ENCODE measurements around the gene WWOX.

The WWOX gene

DNA sequence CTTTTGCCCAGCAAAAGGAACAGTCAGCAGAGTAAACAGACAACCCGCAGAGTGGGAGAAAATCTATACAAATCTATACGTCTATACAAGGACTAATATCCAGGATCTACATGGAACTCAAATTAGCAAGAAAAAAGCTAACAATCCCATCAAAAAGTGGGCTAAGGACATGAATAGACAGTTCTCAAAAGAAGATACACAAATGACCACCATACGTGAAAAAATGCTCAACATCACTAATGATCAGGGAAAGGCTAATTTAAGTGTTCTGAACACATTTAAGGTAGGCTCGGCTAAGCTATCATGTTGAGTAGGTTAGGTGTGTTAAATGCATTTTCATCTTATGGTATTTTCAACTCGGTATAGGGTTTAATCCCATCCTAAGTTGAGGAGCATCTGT is 598.0 kb downstream of the WWOX start:
- FAIRE-seq (no peak), DNase-seq (ENCODE audit: insufficient read length, low spot score) (no peak)
- no peak for TF ChIP-seq TAF1 (IDR thresholded peaks at IDR 0.05; ENCODE audit: low read depth, low read length)
- TF ChIP-seq POLR2AphosphoS5 (IDR thresholded peaks at IDR 0.05; ENCODE audit: low read depth, low read length), result no peak
- no peak for TF ChIP-seq PAX5 (IDR thresholded peaks at IDR 0.05; ENCODE audit: insufficient read depth, low read length, severe bottlenecking)
- no peak for TF ChIP-seq POU2F2 (IDR thresholded peaks at IDR 0.05; ENCODE audit: low read depth, low read length)
- TF ChIP-seq SPI1 (IDR thresholded peaks at IDR 0.05; ENCODE audit: low read depth, low read length), result no peak
- TF ChIP-seq POLR2A (IDR thresholded peaks at IDR 0.05; ENCODE audit: low read depth, low read length), result no peak

GRCh38 chr16:78703936-78704335 is 604.5 kb downstream of the WWOX start:
- DNase-seq (ENCODE audit: insufficient read length, low spot score) (no peak), FAIRE-seq (no peak)
- TF ChIP-seq PAX5 (IDR thresholded peaks at IDR 0.05; ENCODE audit: insufficient read depth, low read length, severe bottlenecking) (no peak), POLR2A (IDR thresholded peaks at IDR 0.05; ENCODE audit: low read depth, low read length) (no peak)

GRCh38 chr16:78704416-78704815 is 605.0 kb downstream of the WWOX start:
- TF ChIP-seq SPI1 (IDR thresholded peaks at IDR 0.05; ENCODE audit: low read depth, low read length) (no peak), TAF1 (IDR thresholded peaks at IDR 0.05; ENCODE audit: low read depth, low read length) (no peak), PAX5 (IDR thresholded peaks at IDR 0.05; ENCODE audit: insufficient read depth, low read length, severe bottlenecking) (no peak), POU2F2 (IDR thresholded peaks at IDR 0.05; ENCODE audit: low read depth, low read length) (no peak), POLR2AphosphoS5 (IDR thresholded peaks at IDR 0.05; ENCODE audit: low read depth, low read length) (no peak), POLR2A (IDR thresholded peaks at IDR 0.05; ENCODE audit: low read depth, low read length) (no peak)
- FAIRE-seq, result no peak
- DNase-seq (ENCODE audit: insufficient read length, low spot score), result no peak

DNA sequence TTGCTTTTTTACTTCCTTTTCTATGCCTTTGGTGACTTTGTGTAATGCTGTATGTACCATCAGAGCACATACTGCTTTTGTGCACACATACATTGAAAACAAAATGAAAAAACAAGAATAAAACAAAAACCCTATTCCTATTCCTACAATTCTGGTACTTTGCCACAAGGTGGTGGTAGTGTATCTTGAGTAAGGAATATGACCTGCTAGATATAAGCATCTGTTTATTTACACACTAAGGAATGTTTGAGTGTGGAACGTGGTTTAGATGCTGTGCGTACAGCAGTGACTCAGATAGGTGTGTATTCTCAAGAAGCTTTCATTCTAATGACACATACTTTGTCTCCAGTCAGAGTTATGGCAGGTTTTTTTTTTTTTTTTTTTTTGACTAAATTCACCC is 606.2 kb downstream of the WWOX start:
- TF ChIP-seq POLR2A (IDR thresholded peaks at IDR 0.05; ENCODE audit: low read depth, low read length), result no peak
- no peak for TF ChIP-seq PAX5 (IDR thresholded peaks at IDR 0.05; ENCODE audit: insufficient read depth, low read length, severe bottlenecking)
- no peak for TF ChIP-seq SPI1 (IDR thresholded peaks at IDR 0.05; ENCODE audit: low read depth, low read length)
- TF ChIP-seq POLR2AphosphoS5 (IDR thresholded peaks at IDR 0.05; ENCODE audit: low read depth, low read length), result no peak
- no peak for TF ChIP-seq TAF1 (IDR thresholded peaks at IDR 0.05; ENCODE audit: low read depth, low read length)
- TF ChIP-seq POU2F2 (IDR thresholded peaks at IDR 0.05; ENCODE audit: low read depth, low read length), result no peak
- FAIRE-seq (peak; percentile 72), DNase-seq (ENCODE audit: insufficient read length, low spot score) (no peak)

GRCh38 chr16:78706637-78707036 is 607.2 kb downstream of the WWOX start:
- FAIRE-seq (no peak), DNase-seq (ENCODE audit: insufficient read length, low spot score) (no peak)
- TF ChIP-seq TAF1 (IDR thresholded peaks at IDR 0.05; ENCODE audit: low read depth, low read length) (no peak), SPI1 (IDR thresholded peaks at IDR 0.05; ENCODE audit: low read depth, low read length) (no peak), POLR2AphosphoS5 (IDR thresholded peaks at IDR 0.05; ENCODE audit: low read depth, low read length) (no peak), PAX5 (IDR thresholded peaks at IDR 0.05; ENCODE audit: insufficient read depth, low read length, severe bottlenecking) (no peak), POLR2A (IDR thresholded peaks at IDR 0.05; ENCODE audit: low read depth, low read length) (no peak), POU2F2 (IDR thresholded peaks at IDR 0.05; ENCODE audit: low read depth, low read length) (no peak)

- FAIRE-seq, result no peak
- no peak for DNase-seq (ENCODE audit: insufficient read length, low spot score)
- TF ChIP-seq PAX5 (IDR thresholded peaks at IDR 0.05; ENCODE audit: insufficient read depth, low read length, severe bottlenecking) (no peak), POU2F2 (IDR thresholded peaks at IDR 0.05; ENCODE audit: low read depth, low read length) (no peak), TAF1 (IDR thresholded peaks at IDR 0.05; ENCODE audit: low read depth, low read length) (no peak), POLR2A (IDR thresholded peaks at IDR 0.05; ENCODE audit: low read depth, low read length) (no peak), POLR2AphosphoS5 (IDR thresholded peaks at IDR 0.05; ENCODE audit: low read depth, low read length) (no peak), SPI1 (IDR thresholded peaks at IDR 0.05; ENCODE audit: low read depth, low read length) (no peak)
Measured at GRCh38 chr16:78709137-78709884, 609.9 kb downstream of the WWOX start.

DNA sequence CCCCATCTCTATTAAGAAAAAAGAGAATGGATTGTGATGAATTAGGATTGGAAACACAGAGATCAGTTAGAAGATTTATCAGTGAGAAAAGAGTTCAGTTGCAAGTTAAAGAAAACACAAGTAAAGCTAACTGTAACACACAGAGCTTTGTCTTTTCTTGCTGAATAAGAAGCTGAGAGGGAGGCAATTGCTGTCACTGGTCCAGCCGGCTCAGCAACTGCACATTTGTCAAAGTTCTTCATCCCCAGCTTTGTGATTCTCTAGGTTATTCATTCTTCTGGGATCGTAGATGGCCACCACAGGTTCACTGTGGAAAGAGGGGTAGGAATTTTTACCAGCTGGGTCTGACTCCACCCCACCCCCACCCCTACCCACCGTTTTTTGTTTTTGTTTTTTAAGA is 615.7 kb downstream of the WWOX start:
- FAIRE-seq (no peak), DNase-seq (ENCODE audit: insufficient read length, low spot score) (no peak)
- no peak for TF ChIP-seq POU2F2 (IDR thresholded peaks at IDR 0.05; ENCODE audit: low read depth, low read length)
- no peak for TF ChIP-seq PAX5 (IDR thresholded peaks at IDR 0.05; ENCODE audit: insufficient read depth, low read length, severe bottlenecking)
- no peak for TF ChIP-seq POLR2A (IDR thresholded peaks at IDR 0.05; ENCODE audit: low read depth, low read length)
- TF ChIP-seq POLR2AphosphoS5 (IDR thresholded peaks at IDR 0.05; ENCODE audit: low read depth, low read length), result no peak
- TF ChIP-seq SPI1 (IDR thresholded peaks at IDR 0.05; ENCODE audit: low read depth, low read length), result no peak
- TF ChIP-seq TAF1 (IDR thresholded peaks at IDR 0.05; ENCODE audit: low read depth, low read length), result no peak

- DNase-seq (ENCODE audit: insufficient read length, low spot score) (no peak), FAIRE-seq (no peak)
- TF ChIP-seq TAF1 (IDR thresholded peaks at IDR 0.05; ENCODE audit: low read depth, low read length), result no peak
- no peak for TF ChIP-seq PAX5 (IDR thresholded peaks at IDR 0.05; ENCODE audit: insufficient read depth, low read length, severe bottlenecking)
- no peak for TF ChIP-seq SPI1 (IDR thresholded peaks at IDR 0.05; ENCODE audit: low read depth, low read length)
- TF ChIP-seq POLR2A (IDR thresholded peaks at IDR 0.05; ENCODE audit: low read depth, low read length), result no peak
- TF ChIP-seq POU2F2 (IDR thresholded peaks at IDR 0.05; ENCODE audit: low read depth, low read length), result no peak
- no peak for TF ChIP-seq POLR2AphosphoS5 (IDR thresholded peaks at IDR 0.05; ENCODE audit: low read depth, low read length)
Measured at GRCh38 chr16:78715673-78716072, 616.2 kb downstream of the WWOX start.

- DNase-seq (ENCODE audit: insufficient read length, low spot score) (no peak), FAIRE-seq (no peak)
- TF ChIP-seq TAF1 (IDR thresholded peaks at IDR 0.05; ENCODE audit: low read depth, low read length) (no peak), POLR2A (IDR thresholded peaks at IDR 0.05; ENCODE audit: low read depth, low read length) (no peak), POLR2AphosphoS5 (IDR thresholded peaks at IDR 0.05; ENCODE audit: low read depth, low read length) (no peak), PAX5 (IDR thresholded peaks at IDR 0.05; ENCODE audit: insufficient read depth, low read length, severe bottlenecking) (no peak), POU2F2 (IDR thresholded peaks at IDR 0.05; ENCODE audit: low read depth, low read length) (no peak), SPI1 (IDR thresholded peaks at IDR 0.05; ENCODE audit: low read depth, low read length) (no peak)
Measured at GRCh38 chr16:78718141-78718540, 618.7 kb downstream of the WWOX start.

- TF ChIP-seq PAX5 (IDR thresholded peaks at IDR 0.05; ENCODE audit: insufficient read depth, low read length, severe bottlenecking) (no peak), POLR2A (IDR thresholded peaks at IDR 0.05; ENCODE audit: low read depth, low read length) (no peak)
- no peak for FAIRE-seq
Measured at GRCh38 chr16:78720416-78720815, 621.0 kb downstream of the WWOX start.

More at GRCh38 chr16:78720416-78720815, 621.0 kb downstream of the WWOX start:
- no peak for DNase-seq (ENCODE audit: insufficient read length, low spot score)

Data from GM12891 (cell line).